Measurements from ENCODE around the gene GPC1. TPM values are rescaled to one million over a fixed set of nuclear protein-coding genes. Genes with fewer than 3 reads are reported as not detected.

The GPC1 gene
- total RNA-seq, 2 donors from 2014 or later = 1.5 to 1.7 TPM

GRCh38 chr2:240465765-240466578 is 30.5 kb downstream of the GPC1 start:
- no peaks in the 10 kb centered on the region for H3K4me1 Mint-ChIP-seq
- no peaks in the 10 kb centered on the region for H3K9me3 ChIP-seq (ENCODE audit: control insufficient read depth, low read length, poor library complexity, severe bottlenecking)
- DNase-seq = no peak
- H3K27me3 Mint-ChIP-seq = no peaks in the 10 kb centered on the region
- ATAC-seq = no peak
- no peak overlapping the region for H3K4me3 Mint-ChIP-seq
- H3K36me3 Mint-ChIP-seq (ENCODE audit: low read depth) = no peaks in the 10 kb centered on the region
- no peak overlapping the region for H3K27ac Mint-ChIP-seq

- DNase-seq = peak in 1 of 3 donors; percentile 7
- Mint-ChIP-seq H3K4me3 (no peak overlapping the region), H3K4me1 (no peaks in the 10 kb centered on the region), H3K27ac (no peak overlapping the region), H3K36me3 (ENCODE audit: low read depth) (no peaks in the 10 kb centered on the region), H3K27me3 (no peaks in the 10 kb centered on the region)
- H3K9me3 ChIP-seq (ENCODE audit: control insufficient read depth, low read length, poor library complexity, severe bottlenecking) = no peaks in the 10 kb centered on the region
- no peak for ATAC-seq
Measured at GRCh38 chr2:240466579-240467148, 31.2 kb downstream of the GPC1 start.

DNA sequence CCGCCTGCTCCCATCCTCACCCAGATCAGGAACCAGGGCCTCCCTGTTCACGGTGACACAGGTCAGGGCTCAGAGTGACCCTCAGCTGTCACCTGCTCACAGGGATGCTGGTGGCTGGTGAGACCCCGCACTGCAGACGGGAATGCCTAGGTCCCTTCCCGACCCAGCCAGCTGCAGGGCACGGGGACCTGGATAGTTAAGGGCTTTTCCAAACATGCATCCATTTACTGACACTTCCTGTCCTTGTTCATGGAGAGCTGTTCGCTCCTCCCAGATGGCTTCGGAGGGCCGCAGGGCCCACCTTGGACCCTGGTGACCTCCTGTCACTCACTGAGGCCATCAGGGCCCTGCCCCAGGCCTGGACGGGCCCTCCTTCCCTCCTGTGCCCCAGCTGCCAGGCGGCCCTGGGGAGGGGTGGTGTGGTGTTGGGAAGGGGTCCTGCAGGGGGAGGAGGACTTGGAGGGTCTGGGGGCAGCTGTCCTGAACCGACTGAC is 31.7 kb downstream of the GPC1 start:
- no peaks in the 10 kb centered on the region for H3K4me1 Mint-ChIP-seq
- H3K36me3 Mint-ChIP-seq (ENCODE audit: low read depth) = no peaks in the 10 kb centered on the region
- H3K27me3 Mint-ChIP-seq = no peaks in the 10 kb centered on the region
- H3K27ac Mint-ChIP-seq = no peak overlapping the region
- DNase-seq = no peak
- no peaks in the 10 kb centered on the region for H3K9me3 ChIP-seq (ENCODE audit: control insufficient read depth, low read length, poor library complexity, severe bottlenecking)
- ATAC-seq = no peak
- H3K4me3 Mint-ChIP-seq = no peak overlapping the region

DNA sequence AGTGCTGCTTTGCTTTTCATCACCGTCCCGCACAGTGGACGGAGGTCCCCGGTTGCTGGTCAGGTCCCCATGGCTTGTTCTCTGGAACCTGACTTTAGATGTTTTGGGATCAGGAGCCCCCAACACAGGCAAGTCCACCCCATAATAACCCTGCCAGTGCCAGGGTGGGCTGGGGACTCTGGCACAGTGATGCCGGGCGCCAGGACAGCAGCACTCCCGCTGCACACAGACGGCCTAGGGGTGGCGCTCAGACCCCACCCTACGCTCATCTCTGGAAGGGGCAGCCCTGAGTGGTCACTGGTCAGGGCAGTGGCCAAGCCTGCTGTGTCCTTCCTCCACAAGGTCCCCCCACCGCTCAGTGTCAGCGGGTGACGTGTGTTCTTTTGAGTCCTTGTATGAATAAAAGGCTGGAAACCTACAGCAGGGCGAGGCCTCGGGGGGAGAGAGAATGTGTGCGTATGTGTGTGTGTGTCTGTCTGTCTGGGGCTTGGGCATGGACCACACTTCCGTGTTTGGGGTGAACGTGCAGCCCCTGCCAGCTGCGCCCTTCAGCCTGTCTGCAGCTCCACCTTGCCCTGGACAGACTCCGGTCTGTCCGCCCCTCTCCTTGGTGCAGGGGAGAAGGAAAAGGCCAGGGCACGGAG is 32.3 kb downstream of the GPC1 start:
- Mint-ChIP-seq H3K36me3 (ENCODE audit: low read depth) (no peaks in the 10 kb centered on the region), H3K27ac (no peak overlapping the region), H3K4me1 (no peaks in the 10 kb centered on the region), H3K4me3 (no peak overlapping the region), H3K27me3 (no peaks in the 10 kb centered on the region)
- ATAC-seq (no peak), DNase-seq (peak in 1 of 3 donors; percentile 8)
- no peaks in the 10 kb centered on the region for H3K9me3 ChIP-seq (ENCODE audit: control insufficient read depth, low read length, poor library complexity, severe bottlenecking)

- DNase-seq = no peak
- Mint-ChIP-seq H3K27me3 (no peaks in the 10 kb centered on the region), H3K36me3 (ENCODE audit: low read depth) (no peaks in the 10 kb centered on the region), H3K27ac (no peak overlapping the region), H3K4me1 (no peaks in the 10 kb centered on the region), H3K4me3 (no peak overlapping the region)
- no peaks in the 10 kb centered on the region for H3K9me3 ChIP-seq (ENCODE audit: control insufficient read depth, low read length, poor library complexity, severe bottlenecking)
- ATAC-seq = no peak
Measured at GRCh38 chr2:240468303-240469238, 33.1 kb downstream of the GPC1 start.

GRCh38 chr2:240469239-240469636 is 33.8 kb downstream of the GPC1 start:
- H3K9me3 ChIP-seq (ENCODE audit: control insufficient read depth, low read length, poor library complexity, severe bottlenecking) = no peaks in the 10 kb centered on the region
- no peaks in the 10 kb centered on the region for H3K36me3 Mint-ChIP-seq (ENCODE audit: low read depth)
- no peaks in the 10 kb centered on the region for H3K27me3 Mint-ChIP-seq
- no peak for ATAC-seq
- H3K27ac Mint-ChIP-seq = no peak overlapping the region
- no peaks in the 10 kb centered on the region for H3K4me1 Mint-ChIP-seq
- no peak for DNase-seq
- H3K4me3 Mint-ChIP-seq = no peak overlapping the region

DNA sequence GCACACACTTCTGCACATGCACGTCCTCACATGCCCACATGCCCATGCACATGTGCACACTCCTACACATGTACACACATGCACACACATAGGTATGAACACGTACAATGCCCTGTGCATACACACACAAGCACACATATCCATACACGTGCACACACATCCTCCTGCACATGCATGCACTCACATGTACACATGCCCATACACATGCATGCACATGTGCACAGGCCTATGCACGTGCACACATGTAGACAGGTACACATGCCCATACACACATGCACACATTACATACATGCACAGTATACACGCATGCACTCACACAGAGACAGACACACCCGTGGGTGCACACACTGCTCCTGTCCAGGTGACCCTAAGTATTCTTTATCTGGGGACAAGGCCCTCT is 34.3 kb downstream of the GPC1 start:
- no peak overlapping the region for H3K27ac Mint-ChIP-seq
- no peaks in the 10 kb centered on the region for H3K27me3 Mint-ChIP-seq
- H3K36me3 Mint-ChIP-seq (ENCODE audit: low read depth) = no peaks in the 10 kb centered on the region
- ATAC-seq (no peak), DNase-seq (no peak)
- no peaks in the 10 kb centered on the region for H3K4me1 Mint-ChIP-seq
- no peak overlapping the region for H3K4me3 Mint-ChIP-seq
- no peaks in the 10 kb centered on the region for H3K9me3 ChIP-seq (ENCODE audit: control insufficient read depth, low read length, poor library complexity, severe bottlenecking)

- Mint-ChIP-seq H3K27ac (no peak overlapping the region), H3K4me3 (no peak overlapping the region), H3K27me3 (no peaks in the 10 kb centered on the region), H3K36me3 (ENCODE audit: low read depth) (no peaks in the 10 kb centered on the region), H3K4me1 (no peaks in the 10 kb centered on the region)
- H3K9me3 ChIP-seq (ENCODE audit: control insufficient read depth, low read length, poor library complexity, severe bottlenecking) = no peaks in the 10 kb centered on the region
- no peak for DNase-seq
- ATAC-seq = no peak
Measured at GRCh38 chr2:240472078-240472790, 36.8 kb downstream of the GPC1 start.

- H3K27me3 Mint-ChIP-seq = no peaks in the 10 kb centered on the region
- no peak overlapping the region for H3K27ac Mint-ChIP-seq
- no peaks in the 10 kb centered on the region for H3K36me3 Mint-ChIP-seq (ENCODE audit: low read depth)
- ATAC-seq (no peak), DNase-seq (no peak)
- no peaks in the 10 kb centered on the region for H3K4me1 Mint-ChIP-seq
- no peak overlapping the region for H3K4me3 Mint-ChIP-seq
- H3K9me3 ChIP-seq (ENCODE audit: control insufficient read depth, low read length, poor library complexity, severe bottlenecking) = no peaks in the 10 kb centered on the region
Measured at GRCh38 chr2:240473211-240473610, 37.7 kb downstream of the GPC1 start.

DNA sequence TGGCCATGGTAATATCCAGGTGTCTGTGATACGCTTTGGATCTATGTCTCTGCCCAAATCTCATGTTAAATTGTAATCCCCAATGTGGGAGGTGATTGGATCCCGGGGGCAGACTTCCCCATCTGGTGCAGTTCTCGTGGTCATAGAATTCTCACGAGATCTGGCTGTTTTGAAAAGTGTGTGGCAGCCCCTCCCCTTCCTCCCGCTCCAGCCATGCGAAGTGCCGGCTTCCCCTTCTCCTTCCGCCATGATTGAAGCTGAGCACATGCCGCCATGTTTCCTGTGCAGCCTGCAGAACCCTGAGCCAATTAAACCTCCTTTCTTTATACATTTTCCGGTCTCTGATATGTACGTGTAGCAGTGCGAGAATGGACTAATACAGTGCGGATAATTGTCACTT is 42.5 kb downstream of the GPC1 start:
- H3K9me3 ChIP-seq (ENCODE audit: control insufficient read depth, low read length, poor library complexity, severe bottlenecking) = no peaks in the 10 kb centered on the region
- no peak for ATAC-seq
- no peaks in the 10 kb centered on the region for H3K27me3 Mint-ChIP-seq
- H3K4me1 Mint-ChIP-seq = peaks cover 2% of the 10 kb centered on the region
- DNase-seq = no peak
- H3K27ac Mint-ChIP-seq = no peak overlapping the region
- no peak overlapping the region for H3K4me3 Mint-ChIP-seq
- H3K36me3 Mint-ChIP-seq (ENCODE audit: low read depth) = no peaks in the 10 kb centered on the region

GRCh38 chr2:240478346-240479110 is 43.1 kb downstream of the GPC1 start:
- H3K4me1 Mint-ChIP-seq = peaks cover 3% of the 10 kb centered on the region
- DNase-seq (no peak), ATAC-seq (no peak)
- H3K36me3 Mint-ChIP-seq (ENCODE audit: low read depth) = no peaks in the 10 kb centered on the region
- no peak overlapping the region for H3K27ac Mint-ChIP-seq
- no peaks in the 10 kb centered on the region for H3K27me3 Mint-ChIP-seq
- no peaks in the 10 kb centered on the region for H3K9me3 ChIP-seq (ENCODE audit: control insufficient read depth, low read length, poor library complexity, severe bottlenecking)
- no peak overlapping the region for H3K4me3 Mint-ChIP-seq

- Mint-ChIP-seq H3K4me1 (peaks cover 3% of the 10 kb centered on the region), H3K27ac (no peak overlapping the region), H3K27me3 (no peaks in the 10 kb centered on the region), H3K36me3 (ENCODE audit: low read depth) (no peaks in the 10 kb centered on the region), H3K4me3 (no peak overlapping the region)
- H3K9me3 ChIP-seq (ENCODE audit: control insufficient read depth, low read length, poor library complexity, severe bottlenecking) = no peaks in the 10 kb centered on the region
- DNase-seq = no peak
- ATAC-seq = no peak
Measured at GRCh38 chr2:240479111-240479501, 43.6 kb downstream of the GPC1 start.

Measured in T-helper 17 cell (primary cell).